ENCODE results near the gene MYH7.

- TF ChIP-seq CTCF (IDR thresholded peaks at IDR 0.05; ENCODE audit: insufficient read depth, low read depth, low read length), result no peak
- no peak for TF ChIP-seq EZH2 (IDR thresholded peaks at IDR 0.05; ENCODE audit: insufficient read depth, low read length)
These were observed 29.8 kb upstream of the MYH7 start for GRCh38 chr14:23465261-23465660.

Data from astrocyte (in vitro differentiated cells and primary cell).